Liver (tissue), 9 donors: ENCODE data around the gene RSU1. TPM values are rescaled to one million over a fixed set of nuclear protein-coding genes. Genes with fewer than 3 reads are reported as not detected.

Source experiments
- DNase-seq: peaks from one replicate; pipeline ENCODE4 v3.0.0-alpha.2; 2017; ENCODE audit warnings: low spot score
- H3K27ac ChIP-seq, 2 donors: one replicate each; pipeline ENCODE4 v1.7.0; 2013; ENCODE audit warnings: inconsistent platforms in 2 of 2, low read length in 2 of 2, control low read depth in 1 of 2, low read depth in 1 of 2, mild to moderate bottlenecking in 1 of 2
- H3K27me3 ChIP-seq, 4 donors: one replicate each; pipeline versions ENCODE4 v1.6.1 to v1.7.0; 2013; ENCODE audit warnings: low read length in 3 of 4, inconsistent platforms in 1 of 4, mild to moderate bottlenecking in 1 of 4, moderate library complexity in 1 of 4; ENCODE audit not compliant: control insufficient read depth in 4 of 4, insufficient read depth in 4 of 4
- H3K36me3 ChIP-seq, 4 donors: one replicate each; pipeline versions ENCODE4 v1.6.1 to v1.7.0; 2013; ENCODE audit warnings: low read length in 3 of 4, mild to moderate bottlenecking in 3 of 4, low read depth in 1 of 4, moderate library complexity in 1 of 4; ENCODE audit not compliant: control insufficient read depth in 4 of 4, insufficient read depth in 3 of 4
- H3K4me1 ChIP-seq, 4 donors: one replicate each; pipeline versions ENCODE4 v1.6.1 to v1.7.0; 2013; ENCODE audit warnings: low read length in 3 of 4, mild to moderate bottlenecking in 3 of 4, moderate library complexity in 1 of 4; ENCODE audit not compliant: control insufficient read depth in 4 of 4, insufficient read depth in 4 of 4
- H3K4me3 ChIP-seq, 3 donors: one replicate each; pipeline versions ENCODE4 v1.6.1 to v1.7.0; 2013; ENCODE audit warnings: low read length in 3 of 3, control low read depth in 1 of 3, low read depth in 1 of 3, mild to moderate bottlenecking in 1 of 3
- H3K9ac ChIP-seq, 2 donors: one replicate each; pipeline ENCODE4 v1.7.0; 2013; ENCODE audit warnings: low read length in 2 of 2, mild to moderate bottlenecking in 2 of 2, moderate library complexity in 2 of 2, control low read depth in 1 of 2, low read depth in 1 of 2
- H3K9me3 ChIP-seq, 4 donors: one replicate each; pipeline versions ENCODE4 v1.6.1 to v1.7.0; 2013; ENCODE audit warnings: low read length in 3 of 4; ENCODE audit not compliant: control insufficient read depth in 4 of 4
- EGR1 ChIP-seq, 2 donors: IDR thresholded peaks; 2 replicates each; pipeline ENCODE4 v1.6.1; 2016 to 2018; ENCODE audit warnings: antibody characterized with exemption in 2 of 2, low read depth in 2 of 2
- FOXA2 ChIP-seq: IDR thresholded peaks from 2 replicates; pipeline ENCODE4 v1.6.1; 2016; ENCODE audit warnings: antibody characterized with exemption
- GABPA ChIP-seq, 2 donors: IDR thresholded peaks in 1 of 2; conservative IDR thresholded peaks in 1 of 2; 2 replicates each; pipeline ENCODE4 v1.6.1; 2016; ENCODE audit warnings: antibody characterized with exemption in 2 of 2, mild to moderate bottlenecking in 1 of 2, moderate library complexity in 1 of 2
- HNF4A ChIP-seq, 2 donors: conservative IDR thresholded peaks; 2 replicates each; pipeline ENCODE4 v1.6.1; 2016; ENCODE audit warnings: antibody characterized with exemption in 2 of 2, mild to moderate bottlenecking in 2 of 2
- HNF4G ChIP-seq: IDR thresholded peaks from 2 replicates; pipeline ENCODE4 v1.6.1; 2016; ENCODE audit warnings: antibody characterized with exemption
- JUND ChIP-seq, 2 donors: IDR thresholded peaks; 2 replicates each; pipeline ENCODE4 v1.6.1; 2016; ENCODE audit warnings: antibody characterized with exemption in 2 of 2
- NR2F2 ChIP-seq: IDR thresholded peaks from 2 replicates; pipeline ENCODE4 v1.6.1; 2016; ENCODE audit warnings: antibody characterized with exemption
- RAD21 ChIP-seq, 2 donors: IDR thresholded peaks; 2 replicates each; pipeline ENCODE4 v1.6.1; 2016; ENCODE audit warnings: antibody characterized with exemption in 2 of 2, mild to moderate bottlenecking in 2 of 2
- RXRA ChIP-seq, 2 donors: IDR thresholded peaks; 2 replicates each; pipeline ENCODE4 v1.6.1; 2017 to 2018; ENCODE audit warnings: antibody characterized with exemption in 2 of 2, mild to moderate bottlenecking in 1 of 2
- TAF1 ChIP-seq: conservative IDR thresholded peaks from 2 replicates; pipeline ENCODE4 v1.6.1; 2016; ENCODE audit warnings: antibody characterized with exemption, mild to moderate bottlenecking
- WGBS: extraction: QIAGEN DNeasy Blood & Tissue Kit; methylation state at CpG from one replicate; pipeline ENCODE4 v1.1.7; 2013; 5-methylcytosine and 5-hydroxymethylcytosine counted together
- polyA plus RNA-seq, 2 donors: library from polyadenylated mRNA; stranded (reverse) in 1 of 2; unstranded in 1 of 2; fragments of 200-250 nt in 1 of 2; fragments of >200 nt in 1 of 2; fragmentation: Nextera tagmentation in 1 of 2; extraction: Ambion mirVana in 1 of 2; gene quantifications; one replicate each; pipeline versions ENCODE4 v1.2.1 to v1.2.3, GENCODE V29; 2013 to 2015
- total RNA-seq, 2 donors: library from RNA; depleted of rRNA; stranded (reverse); fragments of >200 nt; gene quantifications; one replicate each; pipeline ENCODE4 v1.2.3, GENCODE V29; 2014
- TF ChIP-seq, protein P1 (sequence below): IDR thresholded peaks from 2 replicates; pipeline ENCODE4 v1.6.1; 2016; ENCODE audit warnings: antibody characterized with exemption, mild to moderate bottlenecking
- TF ChIP-seq, protein P2 (sequence below): fragments of 150-350 bp; IDR thresholded peaks from 2 replicates; pipeline ENCODE4 v1.5.1; 2017; ENCODE audit warnings: improper control_type of control experiment, low read depth, low read length; ENCODE audit not compliant: missing input control
- TF ChIP-seq, protein P3 (sequence below): IDR thresholded peaks from 2 replicates; pipeline ENCODE4 v1.6.1; 2016; ENCODE audit warnings: antibody characterized with exemption
- TF ChIP-seq, protein P4 (sequence below): IDR thresholded peaks from 2 replicates; pipeline ENCODE4 v1.6.1; 2016; ENCODE audit warnings: antibody characterized with exemption
- TF ChIP-seq, protein P5 (sequence below): IDR thresholded peaks from 2 replicates; pipeline ENCODE4 v1.6.1; 2016; ENCODE audit warnings: antibody characterized with exemption
- donor health status: healthy.
- donor health status: healthy.
- donor health status: healthy.
- donor health status: healthy.
- donor health status: healthy.

The RSU1 gene
- total and polyA plus RNA-seq, 4 donors, result 19.2 to 38.2 (median 28.0) TPM

DNA sequence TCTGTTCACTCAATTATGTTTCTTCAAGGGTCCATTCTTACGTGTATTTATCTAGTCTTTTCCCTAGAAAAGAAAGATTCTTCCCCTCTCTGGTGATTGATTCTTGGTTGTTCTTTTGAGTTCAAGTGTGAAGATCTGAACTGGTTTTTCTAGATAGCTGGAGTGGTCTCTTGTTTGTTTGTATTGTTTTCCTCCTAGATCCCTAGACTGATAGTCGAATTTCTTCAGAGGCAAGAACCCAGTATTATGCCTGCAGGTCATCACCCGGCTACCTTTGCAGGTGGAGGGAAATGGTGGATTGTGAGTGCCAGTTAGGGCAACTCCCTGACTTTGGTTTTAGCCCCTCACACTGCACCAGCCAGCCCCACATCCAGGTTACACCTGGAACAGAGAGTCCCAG, 2.2 kb upstream of the RSU1 start:
- no peak overlapping the region for H3K27ac ChIP-seq
- peaks cover 2 to 15% (median 7%) of the 10 kb centered on the region in 4 donors for H3K4me1 ChIP-seq
- DNase-seq, result no peak
- H3K9ac ChIP-seq, result no peak overlapping the region
- H3K4me3 ChIP-seq, result no peak overlapping the region
- H3K36me3 ChIP-seq, result no peaks in the 10 kb centered on the region
- no peak for TF ChIP-seq FOXA2
- TF ChIP-seq, protein P1, sequence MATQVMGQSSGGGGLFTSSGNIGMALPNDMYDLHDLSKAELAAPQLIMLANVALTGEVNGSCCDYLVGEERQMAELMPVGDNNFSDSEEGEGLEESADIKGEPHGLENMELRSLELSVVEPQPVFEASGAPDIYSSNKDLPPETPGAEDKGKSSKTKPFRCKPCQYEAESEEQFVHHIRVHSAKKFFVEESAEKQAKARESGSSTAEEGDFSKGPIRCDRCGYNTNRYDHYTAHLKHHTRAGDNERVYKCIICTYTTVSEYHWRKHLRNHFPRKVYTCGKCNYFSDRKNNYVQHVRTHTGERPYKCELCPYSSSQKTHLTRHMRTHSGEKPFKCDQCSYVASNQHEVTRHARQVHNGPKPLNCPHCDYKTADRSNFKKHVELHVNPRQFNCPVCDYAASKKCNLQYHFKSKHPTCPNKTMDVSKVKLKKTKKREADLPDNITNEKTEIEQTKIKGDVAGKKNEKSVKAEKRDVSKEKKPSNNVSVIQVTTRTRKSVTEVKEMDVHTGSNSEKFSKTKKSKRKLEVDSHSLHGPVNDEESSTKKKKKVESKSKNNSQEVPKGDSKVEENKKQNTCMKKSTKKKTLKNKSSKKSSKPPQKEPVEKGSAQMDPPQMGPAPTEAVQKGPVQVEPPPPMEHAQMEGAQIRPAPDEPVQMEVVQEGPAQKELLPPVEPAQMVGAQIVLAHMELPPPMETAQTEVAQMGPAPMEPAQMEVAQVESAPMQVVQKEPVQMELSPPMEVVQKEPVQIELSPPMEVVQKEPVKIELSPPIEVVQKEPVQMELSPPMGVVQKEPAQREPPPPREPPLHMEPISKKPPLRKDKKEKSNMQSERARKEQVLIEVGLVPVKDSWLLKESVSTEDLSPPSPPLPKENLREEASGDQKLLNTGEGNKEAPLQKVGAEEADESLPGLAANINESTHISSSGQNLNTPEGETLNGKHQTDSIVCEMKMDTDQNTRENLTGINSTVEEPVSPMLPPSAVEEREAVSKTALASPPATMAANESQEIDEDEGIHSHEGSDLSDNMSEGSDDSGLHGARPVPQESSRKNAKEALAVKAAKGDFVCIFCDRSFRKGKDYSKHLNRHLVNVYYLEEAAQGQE, result no peak
- no peak for TF ChIP-seq TAF1
- TF ChIP-seq NR2F2, result no peak
- TF ChIP-seq HNF4A (conservative IDR thresholded peaks at IDR 0.05), result no peak
- no peak for TF ChIP-seq EGR1 (IDR thresholded peaks at IDR 0.05; ENCODE audit: low read depth in 2 of 2)
- TF ChIP-seq, protein P2, sequence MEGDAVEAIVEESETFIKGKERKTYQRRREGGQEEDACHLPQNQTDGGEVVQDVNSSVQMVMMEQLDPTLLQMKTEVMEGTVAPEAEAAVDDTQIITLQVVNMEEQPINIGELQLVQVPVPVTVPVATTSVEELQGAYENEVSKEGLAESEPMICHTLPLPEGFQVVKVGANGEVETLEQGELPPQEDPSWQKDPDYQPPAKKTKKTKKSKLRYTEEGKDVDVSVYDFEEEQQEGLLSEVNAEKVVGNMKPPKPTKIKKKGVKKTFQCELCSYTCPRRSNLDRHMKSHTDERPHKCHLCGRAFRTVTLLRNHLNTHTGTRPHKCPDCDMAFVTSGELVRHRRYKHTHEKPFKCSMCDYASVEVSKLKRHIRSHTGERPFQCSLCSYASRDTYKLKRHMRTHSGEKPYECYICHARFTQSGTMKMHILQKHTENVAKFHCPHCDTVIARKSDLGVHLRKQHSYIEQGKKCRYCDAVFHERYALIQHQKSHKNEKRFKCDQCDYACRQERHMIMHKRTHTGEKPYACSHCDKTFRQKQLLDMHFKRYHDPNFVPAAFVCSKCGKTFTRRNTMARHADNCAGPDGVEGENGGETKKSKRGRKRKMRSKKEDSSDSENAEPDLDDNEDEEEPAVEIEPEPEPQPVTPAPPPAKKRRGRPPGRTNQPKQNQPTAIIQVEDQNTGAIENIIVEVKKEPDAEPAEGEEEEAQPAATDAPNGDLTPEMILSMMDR, result no peak
- no peak for TF ChIP-seq RXRA (IDR thresholded peaks at IDR 0.05)
- TF ChIP-seq, protein P3, sequence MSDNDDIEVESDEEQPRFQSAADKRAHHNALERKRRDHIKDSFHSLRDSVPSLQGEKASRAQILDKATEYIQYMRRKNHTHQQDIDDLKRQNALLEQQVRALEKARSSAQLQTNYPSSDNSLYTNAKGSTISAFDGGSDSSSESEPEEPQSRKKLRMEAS, result no peak
- no peak for TF ChIP-seq GABPA (IDR thresholded peaks at IDR 0.05 in 1 of 2, conservative IDR thresholded peaks at IDR 0.05 in 1 of 2)
- no peak for TF ChIP-seq HNF4G
- no peak for TF ChIP-seq RAD21 (IDR thresholded peaks at IDR 0.05)
- peaks cover 0 to 8% (median 1%) of the 10 kb centered on the region in 4 donors for H3K9me3 ChIP-seq
- no peaks in the 10 kb centered on the region for H3K27me3 ChIP-seq
- 86% methylated on average over 3 of the region's 3 CpGs for WGBS

DNA sequence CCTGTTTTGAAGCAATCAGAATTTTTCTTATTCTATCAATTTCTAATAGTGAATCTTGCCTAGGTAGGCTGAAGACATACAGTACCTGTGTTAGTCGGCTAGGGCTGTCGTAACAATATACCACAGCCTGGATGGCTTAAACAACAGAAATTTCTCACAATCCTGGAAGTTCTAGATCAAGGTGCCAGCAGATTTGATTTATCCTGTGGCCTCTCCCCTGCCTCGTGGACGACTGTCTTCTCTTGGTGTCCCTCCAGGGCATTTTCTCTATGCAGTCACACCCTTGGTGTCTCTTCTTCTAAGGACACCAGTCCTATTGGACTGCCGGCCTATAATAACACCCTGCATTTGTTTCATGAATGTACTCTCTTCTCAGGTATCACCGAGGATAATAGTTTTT, 1.8 kb upstream of the RSU1 start:
- H3K27ac ChIP-seq, result no peak overlapping the region
- peaks cover 2 to 15% (median 7%) of the 10 kb centered on the region in 4 donors for H3K4me1 ChIP-seq
- TF ChIP-seq, protein P4, sequence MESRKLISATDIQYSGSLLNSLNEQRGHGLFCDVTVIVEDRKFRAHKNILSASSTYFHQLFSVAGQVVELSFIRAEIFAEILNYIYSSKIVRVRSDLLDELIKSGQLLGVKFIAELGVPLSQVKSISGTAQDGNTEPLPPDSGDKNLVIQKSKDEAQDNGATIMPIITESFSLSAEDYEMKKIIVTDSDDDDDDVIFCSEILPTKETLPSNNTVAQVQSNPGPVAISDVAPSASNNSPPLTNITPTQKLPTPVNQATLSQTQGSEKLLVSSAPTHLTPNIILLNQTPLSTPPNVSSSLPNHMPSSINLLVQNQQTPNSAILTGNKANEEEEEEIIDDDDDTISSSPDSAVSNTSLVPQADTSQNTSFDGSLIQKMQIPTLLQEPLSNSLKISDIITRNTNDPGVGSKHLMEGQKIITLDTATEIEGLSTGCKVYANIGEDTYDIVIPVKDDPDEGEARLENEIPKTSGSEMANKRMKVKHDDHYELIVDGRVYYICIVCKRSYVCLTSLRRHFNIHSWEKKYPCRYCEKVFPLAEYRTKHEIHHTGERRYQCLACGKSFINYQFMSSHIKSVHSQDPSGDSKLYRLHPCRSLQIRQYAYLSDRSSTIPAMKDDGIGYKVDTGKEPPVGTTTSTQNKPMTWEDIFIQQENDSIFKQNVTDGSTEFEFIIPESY, result no peak
- no peak for TF ChIP-seq JUND (IDR thresholded peaks at IDR 0.05)
- no peak for TF ChIP-seq TAF1
- TF ChIP-seq EGR1 (IDR thresholded peaks at IDR 0.05; ENCODE audit: low read depth in 2 of 2), result no peak
- no peak for TF ChIP-seq RXRA (IDR thresholded peaks at IDR 0.05)
- TF ChIP-seq, protein P5, sequence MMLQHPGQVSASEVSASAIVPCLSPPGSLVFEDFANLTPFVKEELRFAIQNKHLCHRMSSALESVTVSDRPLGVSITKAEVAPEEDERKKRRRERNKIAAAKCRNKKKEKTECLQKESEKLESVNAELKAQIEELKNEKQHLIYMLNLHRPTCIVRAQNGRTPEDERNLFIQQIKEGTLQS, result no peak
- no peak for TF ChIP-seq GABPA (IDR thresholded peaks at IDR 0.05 in 1 of 2, conservative IDR thresholded peaks at IDR 0.05 in 1 of 2)
- no peaks in the 10 kb centered on the region for H3K27me3 ChIP-seq
- no peak overlapping the region for H3K4me3 ChIP-seq
- WGBS, result 91% methylated on average over 6 of the region's 6 CpGs
- no peak overlapping the region for H3K9ac ChIP-seq
- no peak for DNase-seq
- peaks cover 0 to 8% (median 1%) of the 10 kb centered on the region in 4 donors for H3K9me3 ChIP-seq
- H3K36me3 ChIP-seq, result no peaks in the 10 kb centered on the region
